Embryonic facial prominence (tissue), 1 donor: ENCODE measurements around the gene MEFV.
"Not testable (repeated sequence)": the region's sequence is repeated elsewhere in the genome, so short reads cannot be mapped to it uniquely, and the experiment has no call there.

Experiments
- DNase-seq: peaks from one replicate; pipeline ENCODE4 v3.0.0-alpha.2; 2016; ENCODE audit errors: extremely low spot score

MEFV gene

GRCh38 chr16:3256146-3256865, at the start of gene MEFV:
Gene MEFV, minus strand, starts transcription at chr16:3256633. Its CDS starts 46 bp downstream, at chr16:3256587.
- DNase-seq, result no peak

- no peak for DNase-seq
These were observed 49.6 kb upstream of the MEFV start for GRCh38 chr16:3306078-3306477.

- DNase-seq, result peak; percentile 90
These were observed 49.0 kb upstream of the MEFV start, which contains the start of the genes TIGD7 and ZNF75A for GRCh38 chr16:3305109-3306068. Gene TIGD7, minus strand, starts transcription at chr16:3305430. Its CDS starts 4,816 bp downstream, at chr16:3300614. Gene ZNF75A, plus strand, starts transcription at chr16:3305497. Its CDS starts 2,932 bp downstream, at chr16:3308429.

GRCh38 chr16:3304370-3304769, 47.9 kb upstream of the MEFV start:
- DNase-seq, result no peak

- DNase-seq, result no peak
These were observed 39.4 kb upstream of the MEFV start for GRCh38 chr16:3295783-3296182.

GRCh38 chr16:3295209-3295608, 38.8 kb upstream of the MEFV start:
- no peak for DNase-seq

- DNase-seq, result no peak
These were observed 36.2 kb upstream of the MEFV start for GRCh38 chr16:3292604-3293003.

- DNase-seq, result no peak
These were observed 33.7 kb upstream of the MEFV start for GRCh38 chr16:3289998-3290673.

- no peak for DNase-seq
These were observed 28.7 kb upstream of the MEFV start for GRCh38 chr16:3285131-3285530.

GRCh38 chr16:3283543-3284447, 27.4 kb upstream of the MEFV start:
- DNase-seq, result no peak

- peak; percentile 99 for DNase-seq
These were observed 26.5 kb upstream of the MEFV start, which contains the start of gene ZNF263 for GRCh38 chr16:3282730-3283542. Gene ZNF263, plus strand, starts transcription at chr16:3283491. Its CDS starts 328 bp downstream, at chr16:3283819.

GRCh38 chr16:3282103-3282729, 25.8 kb upstream of the MEFV start:
- DNase-seq, result no peak

GRCh38 chr16:3281222-3281820, 24.9 kb upstream of the MEFV start:
- no peak for DNase-seq

GRCh38 chr16:3276679-3277078, 20.2 kb upstream of the MEFV start:
- DNase-seq, result no peak

- DNase-seq, result no peak
These were observed 18.5 kb upstream of the MEFV start for GRCh38 chr16:3274947-3275346.

- no peak for DNase-seq
These were observed 18.1 kb upstream of the MEFV start for GRCh38 chr16:3274490-3274889.

GRCh38 chr16:3271281-3271680, 14.8 kb upstream of the MEFV start:
- DNase-seq, result not testable (repeated sequence)

- not testable (repeated sequence) for DNase-seq
These were observed 14.3 kb upstream of the MEFV start for GRCh38 chr16:3270718-3271117.

- no peak for DNase-seq
These were observed 11.9 kb upstream of the MEFV start for GRCh38 chr16:3268294-3268693.
